Inflammatory macrophage (primary cell): ENCODE measurements around the gene CYP19A1.
A peak's percentile ranks its signal among the peaks of the same experiment; 100 is the strongest.

Experiments
- DNase-seq, 2 donors: peaks; one replicate each; pipeline ENCODE4 v3.0.0-alpha.2; 2020 to 2022

CYP19A1 gene

DNA sequence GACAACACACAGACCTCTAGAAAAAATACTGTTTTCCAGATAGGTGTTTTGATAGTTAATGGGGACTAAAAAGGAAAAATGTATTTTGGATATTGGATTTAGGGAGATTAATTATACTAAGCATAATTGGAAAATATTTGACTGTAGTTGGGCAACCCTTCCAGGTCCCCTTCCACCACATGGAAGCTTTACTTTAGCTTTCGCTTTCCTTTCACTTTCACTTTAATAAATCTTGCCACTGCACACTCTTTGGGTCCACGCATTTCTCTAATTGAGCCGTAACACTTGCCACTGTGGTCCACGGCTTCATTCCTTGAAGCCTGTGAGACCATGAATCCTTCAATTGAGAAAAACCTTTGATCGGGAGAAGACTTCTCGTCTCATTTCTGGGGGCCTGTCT, 18.6 kb upstream of the CYP19A1 start:
- no peak for DNase-seq

DNA sequence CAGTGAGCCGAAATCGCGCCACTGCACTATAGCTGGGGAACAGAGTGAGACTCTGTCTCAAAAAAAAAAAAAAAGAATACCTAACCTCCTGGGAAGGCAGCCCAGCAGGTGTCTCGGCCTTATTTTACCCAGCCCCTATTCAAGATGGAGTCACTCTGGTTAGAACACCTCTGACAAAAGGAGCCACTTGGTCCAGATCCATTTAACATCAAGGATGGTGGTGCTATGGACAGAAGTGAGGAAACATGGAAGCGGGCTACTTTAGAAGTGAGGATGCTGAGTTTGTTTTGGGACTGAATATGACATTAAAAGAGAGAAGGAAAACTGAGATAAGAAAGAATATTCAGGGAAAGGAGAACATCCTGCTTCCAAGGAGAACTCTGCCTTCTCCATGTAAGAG, 17.8 kb upstream of the CYP19A1 start:
- no peak for DNase-seq

DNA sequence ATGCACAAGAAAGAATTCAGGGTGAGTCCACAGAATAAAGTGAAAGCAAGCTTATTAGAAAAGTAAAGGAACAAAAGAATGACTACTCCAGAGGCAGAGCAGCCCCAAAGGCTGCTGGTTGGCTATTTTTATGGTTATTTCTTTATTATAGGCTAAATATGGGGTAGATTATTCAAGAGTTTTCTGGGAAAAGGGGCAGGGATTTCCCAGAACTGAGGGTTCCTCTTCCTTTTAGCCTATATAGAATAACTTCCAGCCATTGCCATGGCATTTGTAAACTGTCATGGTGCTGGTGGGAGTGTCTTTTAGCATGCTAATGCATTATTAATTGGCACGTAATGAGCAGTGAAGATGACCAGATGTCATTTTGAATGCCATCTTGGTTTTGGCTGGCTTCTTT, 16.7 kb upstream of the CYP19A1 start:
- DNase-seq: peak; percentile 59 to 78

DNA sequence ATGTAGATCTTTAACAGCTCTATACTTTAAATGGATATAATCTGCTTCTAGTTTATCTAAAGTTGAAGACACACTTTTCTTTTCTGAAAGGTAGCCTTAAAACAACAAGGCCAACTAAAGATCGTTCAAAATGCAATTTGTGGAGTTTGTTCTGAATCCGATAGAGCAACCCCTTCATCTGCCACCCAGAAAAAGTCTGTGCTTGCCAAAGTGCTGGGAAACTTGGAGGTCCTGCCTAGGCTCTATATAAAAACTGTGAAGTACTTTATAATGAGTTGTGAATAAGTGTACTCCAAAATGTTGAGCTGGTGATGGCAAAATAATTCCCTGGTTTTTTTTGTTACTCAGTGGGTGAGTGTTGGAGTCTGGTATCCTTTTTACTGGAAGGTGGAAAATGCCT, 15.6 kb upstream of the CYP19A1 start:
- no peak for DNase-seq

DNA sequence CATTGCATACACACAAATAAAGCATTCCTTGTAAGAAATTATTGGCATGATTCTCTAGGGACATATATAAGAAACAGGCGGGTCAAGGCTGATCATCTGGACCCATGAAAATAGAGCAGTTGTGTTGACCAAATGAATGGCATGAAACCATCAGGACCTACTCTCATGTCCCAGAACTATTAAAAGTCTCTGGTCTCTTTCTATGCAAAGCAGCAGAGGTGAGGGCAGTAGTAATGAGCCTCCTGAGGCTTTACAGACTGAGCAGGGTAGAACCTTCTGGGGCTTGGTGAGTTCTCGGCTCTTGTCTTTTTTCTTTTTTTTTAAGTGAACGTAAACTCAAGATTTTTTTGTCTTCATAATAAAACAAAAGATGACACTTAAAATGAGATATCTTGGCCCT, 12.3 kb upstream of the CYP19A1 start:
- no peak for DNase-seq

DNA sequence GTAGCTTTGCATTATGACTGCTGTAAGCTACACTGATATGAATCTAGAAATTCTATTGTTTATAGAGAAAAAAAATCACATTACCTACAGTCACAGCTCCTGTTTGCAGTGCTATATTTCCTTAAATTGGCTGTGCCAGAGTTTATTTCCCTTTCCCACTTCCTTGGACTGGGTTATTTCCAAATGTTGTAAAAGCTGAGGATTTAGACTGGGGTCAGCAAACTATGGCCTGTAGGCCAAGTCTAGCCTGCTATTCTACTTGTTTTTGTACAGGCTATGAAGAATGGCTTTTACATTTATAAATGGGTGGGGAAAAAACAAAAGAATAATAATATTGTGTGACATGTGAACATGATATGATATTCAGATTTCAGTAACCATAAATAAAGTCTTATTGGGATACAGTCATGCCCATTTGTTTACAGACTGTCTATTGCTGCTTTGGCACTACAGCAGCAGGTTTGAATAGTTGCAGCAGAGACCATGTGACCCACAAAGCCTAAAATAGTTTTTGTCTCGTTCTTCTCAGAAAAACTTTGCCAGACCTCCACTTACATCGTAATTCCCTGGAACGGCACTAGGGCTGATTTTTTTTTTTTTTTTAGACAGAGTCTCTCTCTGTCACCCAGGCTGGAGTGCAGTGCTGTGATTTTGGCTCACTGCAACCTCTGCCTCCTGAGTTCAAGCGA, 10.9 kb upstream of the CYP19A1 start:
- no peak for DNase-seq

DNA sequence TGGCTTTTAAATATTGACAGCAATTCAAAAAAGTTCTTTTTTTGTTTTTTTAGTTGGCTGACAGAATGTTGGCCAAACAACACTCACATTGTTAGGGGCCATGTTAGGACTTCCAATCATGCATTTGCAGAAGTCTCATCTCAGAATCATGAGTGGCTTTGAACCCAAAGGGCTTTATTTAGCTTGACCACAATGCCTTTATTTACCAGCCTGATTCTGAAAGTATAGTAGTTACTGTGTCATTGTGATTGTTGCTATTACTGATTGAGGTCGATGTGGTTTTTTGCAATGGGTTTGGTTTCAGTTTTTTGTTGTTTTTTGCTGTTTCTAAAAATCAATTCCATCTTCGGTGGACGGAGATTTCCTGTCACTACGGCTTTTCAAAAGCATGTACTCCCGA, 10.3 kb upstream of the CYP19A1 start:
- no peak for DNase-seq

DNA sequence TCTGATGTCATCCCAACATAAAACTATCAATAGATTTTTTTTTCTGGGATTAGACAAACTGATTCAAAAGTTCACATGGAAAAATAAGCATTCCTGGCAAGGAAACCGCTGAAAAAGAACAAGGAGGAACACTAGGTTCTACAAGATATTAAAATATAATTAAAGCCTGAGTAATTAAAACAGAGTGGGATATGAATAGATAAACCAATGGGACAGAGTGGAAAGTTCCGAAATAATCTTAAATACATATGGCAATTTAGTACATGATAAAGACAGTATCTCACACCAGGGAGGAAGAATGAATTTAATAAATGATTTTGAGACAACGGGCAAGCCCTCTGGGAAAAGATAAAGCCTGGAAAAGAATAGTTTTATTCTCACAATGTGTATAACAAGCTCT, 7.7 kb upstream of the CYP19A1 start:
- no peak for DNase-seq

DNA sequence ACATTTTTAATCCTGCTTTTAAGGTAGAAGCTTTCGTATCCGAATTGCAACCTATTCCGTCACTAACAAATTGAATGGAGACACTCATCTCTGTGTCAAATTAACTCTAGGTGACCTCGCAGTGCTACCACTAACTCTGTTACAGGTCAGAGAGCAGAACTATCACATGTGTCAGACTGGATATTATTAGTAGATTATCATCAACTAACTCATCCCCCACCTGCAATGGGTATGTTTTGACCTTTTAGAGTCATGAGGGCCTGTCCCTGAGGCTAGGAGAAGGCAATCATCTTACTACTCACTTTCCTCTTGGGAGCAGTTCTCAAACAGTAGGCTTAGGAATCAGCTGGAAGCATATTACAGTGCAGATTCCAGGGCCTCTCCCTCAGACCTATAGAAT, 5.1 kb upstream of the CYP19A1 start:
- DNase-seq: no peak

DNA sequence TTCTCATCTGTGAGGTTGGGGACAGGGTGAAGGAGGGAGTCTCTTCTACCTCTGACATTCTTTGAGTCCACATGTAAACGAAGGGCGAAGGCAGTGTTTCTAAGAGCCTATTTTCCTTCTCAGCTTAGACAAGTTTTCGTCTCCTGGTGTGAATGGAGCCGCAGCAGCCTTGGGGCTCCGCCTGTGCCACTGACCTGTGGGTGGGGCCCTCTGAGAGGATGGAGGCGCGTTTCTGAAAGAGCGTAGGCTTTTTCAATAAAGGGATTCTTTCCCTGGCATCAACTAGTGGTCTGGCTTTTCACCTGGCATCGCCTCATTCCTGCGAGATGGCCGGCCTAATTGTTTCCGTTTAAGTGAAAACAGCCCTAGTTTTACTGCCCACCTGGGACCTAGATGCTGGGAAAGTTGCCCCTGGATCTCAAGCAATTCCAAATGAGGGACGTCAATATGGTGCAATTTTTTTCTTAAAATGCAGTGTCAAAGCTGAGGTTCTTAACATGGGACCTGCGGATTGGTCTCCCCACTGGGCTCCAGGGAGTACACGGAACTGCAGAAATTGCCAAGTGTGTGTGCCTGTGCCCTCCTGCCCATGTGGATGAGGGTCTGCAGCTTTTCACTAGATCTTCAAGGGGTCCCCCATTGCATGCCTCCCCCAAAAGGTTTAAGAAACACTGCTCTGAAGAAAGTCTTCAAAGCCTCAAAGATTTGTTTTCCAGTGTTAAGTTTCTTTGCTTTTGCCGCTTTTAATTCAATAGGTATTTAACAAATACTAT, 4.0 kb upstream of the CYP19A1 start:
- no peak for DNase-seq

DNA sequence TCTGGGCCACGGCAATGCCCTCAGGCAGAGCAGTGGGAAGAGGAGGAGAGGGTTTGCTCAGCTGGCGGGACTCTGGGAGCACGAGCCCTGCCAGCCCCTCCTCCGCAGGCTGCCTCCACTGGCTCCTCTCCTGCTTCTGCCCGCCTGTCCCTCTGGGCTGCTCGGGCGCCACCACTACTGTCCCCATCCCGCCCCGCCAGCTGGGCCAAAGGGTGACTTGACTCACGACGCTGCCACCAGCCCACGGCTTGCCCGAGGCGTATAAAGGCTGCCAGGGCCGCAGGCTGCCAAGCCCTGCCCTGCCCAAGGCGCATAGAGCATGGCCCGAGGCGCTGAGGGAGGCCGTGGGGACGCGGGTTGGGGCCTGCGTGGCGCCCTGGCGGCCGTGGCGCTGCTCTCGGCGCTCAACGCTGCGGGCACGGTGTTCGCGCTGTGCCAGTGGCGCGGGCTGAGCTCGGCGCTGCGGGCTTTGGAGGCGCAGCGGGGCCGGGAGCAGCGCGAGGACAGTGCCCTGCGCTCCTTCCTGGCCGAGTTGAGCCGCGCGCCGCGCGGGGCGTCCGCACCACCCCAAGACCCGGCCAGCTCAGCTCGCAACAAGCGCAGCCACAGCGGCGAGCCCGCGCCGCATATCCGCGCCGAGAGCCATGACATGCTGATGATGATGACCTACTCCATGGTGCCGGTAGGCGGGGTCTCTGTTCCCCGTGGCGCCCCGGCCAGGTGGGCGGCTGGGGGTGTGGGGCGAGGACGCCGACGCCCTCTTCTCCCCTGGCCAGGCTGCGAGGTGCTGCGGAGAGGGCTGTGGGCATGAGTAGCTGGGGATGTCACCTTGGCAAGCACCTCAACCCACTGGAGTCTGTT, 3.2 kb upstream of the CYP19A1 start, which contains the start of gene GLDN:
Gene GLDN, plus strand, starts transcription at position 290 of the 861 bp plus-strand sequence. Its CDS starts 30 bp downstream, at position 320.
- DNase-seq: peak; percentile 40 to 53

DNA sequence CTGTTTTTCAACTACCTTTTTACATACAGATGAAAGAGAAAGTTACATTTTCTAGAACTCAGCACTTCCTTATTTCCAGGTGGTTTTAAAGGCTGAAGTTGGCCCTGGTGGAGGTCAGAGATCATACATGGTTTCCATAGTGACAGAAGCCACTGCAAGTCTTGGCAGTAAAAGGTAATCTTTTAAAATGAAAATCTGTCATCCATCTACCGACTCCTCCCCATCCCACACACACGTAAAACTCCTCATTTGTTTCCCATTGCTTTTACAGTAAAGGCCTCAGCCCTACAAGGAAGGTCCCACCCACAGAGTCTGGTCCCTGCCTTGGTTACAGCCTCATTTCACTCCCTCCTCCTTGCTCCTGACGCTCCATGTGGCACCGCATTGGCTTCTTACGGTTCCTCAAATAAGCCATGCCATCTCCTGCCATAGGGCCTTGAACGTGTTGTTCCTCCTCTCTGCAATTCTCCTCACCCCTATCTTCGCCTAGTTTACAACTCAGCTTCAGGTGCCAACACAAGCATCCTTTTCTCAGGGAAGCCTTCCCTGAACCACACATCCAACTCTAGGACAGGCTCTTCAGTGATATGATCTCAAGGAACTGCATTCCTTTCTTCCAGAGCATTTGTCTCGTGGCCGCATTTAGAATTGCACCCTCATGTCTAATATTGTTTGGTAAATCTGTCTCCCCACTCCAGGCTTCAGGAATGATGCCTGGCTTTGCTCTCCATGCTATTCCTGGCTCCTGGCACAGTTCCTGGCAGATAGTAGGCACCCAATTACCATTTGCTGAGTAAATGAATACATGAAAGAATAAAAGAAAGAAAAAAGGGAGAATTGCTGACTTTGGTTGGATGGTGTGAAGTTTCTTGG, 2.6 kb downstream of the CYP19A1 start:
- no peak for DNase-seq

DNA sequence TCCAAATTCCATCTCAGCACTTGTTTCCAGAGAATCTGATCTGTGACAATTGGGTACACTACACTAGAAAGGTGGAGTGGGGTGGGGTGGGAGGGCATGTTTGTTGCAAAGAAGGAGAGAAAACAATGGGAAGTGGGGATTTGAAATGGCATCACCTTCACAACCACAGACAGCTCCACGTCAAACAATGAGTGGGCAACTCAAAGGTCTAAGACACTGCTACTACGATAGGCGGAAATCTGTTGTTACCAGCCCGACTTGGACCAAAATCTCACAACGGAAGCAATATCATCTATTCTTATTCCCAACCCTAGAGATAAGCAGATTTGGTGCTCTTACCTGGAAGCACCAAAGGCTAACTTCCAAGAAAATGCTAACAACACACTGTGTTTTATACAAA, 3.3 kb downstream of the CYP19A1 start:
- DNase-seq: no peak

DNA sequence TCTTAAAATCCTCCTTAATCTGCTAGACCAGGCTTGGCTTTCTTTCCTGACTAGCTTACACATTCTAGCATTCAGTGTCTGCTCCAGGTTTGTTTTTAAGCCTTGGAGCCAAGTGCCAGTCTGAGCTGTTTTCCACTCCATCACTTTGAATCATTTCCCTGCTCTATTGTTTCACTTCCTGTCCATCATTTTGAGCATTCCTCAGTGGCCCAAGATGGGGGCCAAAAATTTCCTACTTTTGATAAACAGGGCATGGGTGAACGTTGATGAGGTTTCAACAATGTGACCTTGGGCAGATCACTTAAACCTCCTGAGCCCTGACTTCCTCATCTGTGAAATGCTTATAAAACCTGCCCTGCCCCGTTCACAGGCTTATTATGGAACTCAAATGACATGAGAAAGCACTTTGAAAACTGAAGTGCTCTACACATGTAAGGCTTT, 4.4 kb downstream of the CYP19A1 start:
- peak; percentile 37 to 52 for DNase-seq

DNA sequence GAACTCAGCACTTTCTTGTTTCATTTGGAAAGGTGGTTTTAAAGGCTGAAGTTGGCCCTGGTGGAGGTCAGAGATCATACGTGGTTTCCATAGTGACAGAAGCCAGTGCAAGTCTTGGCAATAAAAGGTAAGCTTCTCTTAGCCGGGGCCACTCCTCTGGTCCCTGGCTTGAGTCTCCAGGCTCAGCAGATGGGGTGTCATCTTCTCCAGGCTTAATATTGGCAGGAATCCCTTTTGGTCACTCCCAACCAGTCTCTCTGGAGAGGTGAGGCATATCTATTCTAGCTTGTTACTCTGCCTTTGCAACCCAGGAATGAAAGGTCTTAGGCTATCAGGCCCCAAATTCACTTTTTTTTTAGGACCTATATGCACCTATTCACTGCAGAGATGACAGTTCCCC, 4.8 kb downstream of the CYP19A1 start:
- no peak for DNase-seq

DNA sequence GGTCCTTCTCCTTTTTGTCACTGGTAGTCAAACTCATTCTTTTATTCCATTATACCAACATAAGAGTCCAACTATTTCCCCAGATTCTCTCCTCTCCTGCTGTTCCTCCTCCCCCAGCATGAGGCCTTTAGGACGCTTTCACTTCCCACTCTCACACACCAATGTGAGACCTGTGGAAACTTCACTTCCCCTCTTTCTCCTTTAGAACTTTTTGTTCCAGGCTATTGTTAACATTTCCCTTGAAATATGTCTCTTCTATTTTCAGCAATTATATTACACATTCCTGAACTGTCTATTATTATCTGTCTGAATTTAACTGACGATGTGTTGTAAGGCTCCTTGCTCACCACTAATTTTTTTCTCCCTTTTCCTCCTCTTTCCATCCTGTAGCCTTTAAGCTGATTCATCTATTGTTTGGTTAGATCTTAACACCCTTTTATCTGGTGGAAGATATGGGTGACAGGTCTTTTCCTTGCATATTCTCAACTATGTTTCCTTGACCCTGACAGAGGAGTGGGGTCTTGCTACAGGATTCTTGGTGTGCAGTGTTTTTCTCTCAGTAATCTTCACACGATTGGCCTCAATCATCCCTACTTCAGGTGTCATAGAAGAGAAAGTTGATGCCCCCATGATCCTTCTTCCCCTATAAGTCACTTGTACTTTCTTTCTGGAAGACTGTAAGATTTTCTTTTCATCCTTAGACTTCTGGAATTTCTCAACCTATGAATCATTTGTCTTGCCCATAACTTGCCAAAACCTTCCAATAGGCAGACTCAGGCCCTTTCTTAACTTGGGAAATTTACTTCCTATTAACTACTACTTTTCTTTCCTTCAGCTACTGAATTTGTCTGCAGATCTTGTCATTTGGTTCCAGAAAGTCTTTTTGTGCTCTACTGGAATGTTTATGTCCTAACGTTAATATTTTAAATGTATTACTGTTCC, 5.9 kb downstream of the CYP19A1 start:
- DNase-seq: peak; percentile 67 to 74

DNA sequence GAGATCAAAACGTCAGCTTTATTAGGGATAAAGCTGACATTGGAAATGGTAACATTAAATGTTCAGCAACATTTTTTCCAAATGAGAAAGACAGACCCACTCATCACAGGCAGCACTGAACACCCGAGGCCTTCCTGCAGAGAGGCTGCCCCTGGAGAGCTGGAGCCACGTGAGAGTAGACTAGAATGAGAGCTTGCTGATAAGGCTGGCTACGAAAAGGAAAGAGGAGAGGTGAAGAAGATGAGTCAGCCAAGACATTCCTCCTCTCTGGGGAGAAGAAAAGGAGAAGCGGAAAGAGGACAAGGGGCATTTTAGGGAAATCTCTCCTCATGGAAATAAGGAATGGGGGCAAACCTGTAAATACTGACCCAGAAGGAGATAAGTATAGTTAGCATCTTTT, 7.3 kb downstream of the CYP19A1 start:
- DNase-seq: no peak

DNA sequence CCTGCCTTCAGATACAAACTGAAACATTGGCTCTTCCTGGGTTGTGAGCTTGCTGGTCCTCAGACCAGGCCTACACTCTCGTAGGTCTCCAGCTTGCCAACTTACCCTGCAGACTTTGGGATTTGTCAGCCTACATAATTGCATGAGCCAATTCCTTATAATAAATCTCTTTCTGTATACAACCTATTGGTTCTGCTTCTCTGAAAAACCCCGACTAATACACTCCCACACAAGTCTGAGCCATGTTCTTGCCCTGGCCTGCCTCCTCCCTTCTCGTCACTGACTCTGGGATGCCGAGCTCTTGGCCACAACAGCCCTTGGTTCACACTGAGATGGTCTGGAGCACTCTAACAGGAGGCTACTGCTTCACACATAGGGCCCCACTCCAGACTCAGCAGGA, 9.5 kb downstream of the CYP19A1 start:
- peak; percentile 48 to 60 for DNase-seq

DNA sequence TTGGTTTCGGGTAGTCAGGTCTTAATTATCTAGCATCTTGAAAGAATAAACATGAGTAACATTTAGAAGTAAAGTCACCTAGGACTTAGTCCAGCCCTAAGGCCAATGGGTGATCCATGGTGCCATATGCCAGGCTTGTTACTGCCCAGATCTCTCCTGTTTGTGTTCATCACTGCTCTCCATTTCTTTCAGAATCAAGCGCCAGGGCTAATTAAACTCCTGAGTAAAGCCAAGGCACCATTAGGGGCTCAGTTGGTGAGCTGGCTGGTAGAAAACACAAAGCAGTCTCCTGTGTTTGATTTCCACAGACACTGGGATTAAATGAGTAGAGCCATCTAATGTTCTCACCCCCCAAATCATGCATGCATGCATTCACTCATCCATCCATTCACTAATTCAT, 11.3 kb downstream of the CYP19A1 start:
- no peak for DNase-seq

DNA sequence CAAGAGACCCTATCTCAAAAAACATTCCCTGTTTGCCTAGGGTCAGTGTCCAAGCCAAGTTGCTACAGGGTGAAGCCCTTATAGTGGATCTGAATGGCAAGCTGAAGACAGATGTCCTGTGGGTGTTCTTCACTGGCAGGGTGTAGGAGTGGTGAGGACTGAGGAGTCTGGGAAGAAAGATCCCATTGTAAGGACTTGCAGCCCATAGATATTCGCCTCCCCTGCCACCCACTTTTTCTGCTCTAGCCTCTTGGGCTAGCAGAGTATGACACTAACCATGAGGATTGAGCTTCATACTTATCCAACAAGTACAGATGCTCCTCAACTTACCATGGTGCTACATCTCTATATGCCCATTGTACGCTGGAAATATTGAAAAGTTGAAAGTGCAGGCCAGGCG, 13.2 kb downstream of the CYP19A1 start:
- no peak for DNase-seq

DNA sequence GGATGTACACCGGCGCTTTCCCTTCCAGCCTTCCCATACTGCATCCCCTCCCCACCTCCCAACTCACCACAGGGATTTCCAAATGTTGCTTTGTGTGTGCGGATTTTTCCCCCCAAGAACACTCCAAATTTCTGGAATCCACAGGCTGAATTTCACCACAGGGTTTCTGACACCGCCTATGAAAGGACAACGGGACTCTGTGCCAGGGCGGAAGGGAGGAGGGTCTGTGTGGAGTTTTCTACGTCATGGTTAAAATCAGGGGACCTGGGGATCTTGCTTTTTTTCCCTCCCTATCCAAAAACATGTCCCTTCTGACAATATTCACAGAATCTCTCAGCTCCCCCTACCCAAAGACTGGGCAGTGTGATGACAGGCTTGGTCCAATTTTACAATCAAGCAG, 14.6 kb downstream of the CYP19A1 start:
- no peak for DNase-seq
